Measurements from ENCODE around the gene PROS1.

Gene PROS1

DNA sequence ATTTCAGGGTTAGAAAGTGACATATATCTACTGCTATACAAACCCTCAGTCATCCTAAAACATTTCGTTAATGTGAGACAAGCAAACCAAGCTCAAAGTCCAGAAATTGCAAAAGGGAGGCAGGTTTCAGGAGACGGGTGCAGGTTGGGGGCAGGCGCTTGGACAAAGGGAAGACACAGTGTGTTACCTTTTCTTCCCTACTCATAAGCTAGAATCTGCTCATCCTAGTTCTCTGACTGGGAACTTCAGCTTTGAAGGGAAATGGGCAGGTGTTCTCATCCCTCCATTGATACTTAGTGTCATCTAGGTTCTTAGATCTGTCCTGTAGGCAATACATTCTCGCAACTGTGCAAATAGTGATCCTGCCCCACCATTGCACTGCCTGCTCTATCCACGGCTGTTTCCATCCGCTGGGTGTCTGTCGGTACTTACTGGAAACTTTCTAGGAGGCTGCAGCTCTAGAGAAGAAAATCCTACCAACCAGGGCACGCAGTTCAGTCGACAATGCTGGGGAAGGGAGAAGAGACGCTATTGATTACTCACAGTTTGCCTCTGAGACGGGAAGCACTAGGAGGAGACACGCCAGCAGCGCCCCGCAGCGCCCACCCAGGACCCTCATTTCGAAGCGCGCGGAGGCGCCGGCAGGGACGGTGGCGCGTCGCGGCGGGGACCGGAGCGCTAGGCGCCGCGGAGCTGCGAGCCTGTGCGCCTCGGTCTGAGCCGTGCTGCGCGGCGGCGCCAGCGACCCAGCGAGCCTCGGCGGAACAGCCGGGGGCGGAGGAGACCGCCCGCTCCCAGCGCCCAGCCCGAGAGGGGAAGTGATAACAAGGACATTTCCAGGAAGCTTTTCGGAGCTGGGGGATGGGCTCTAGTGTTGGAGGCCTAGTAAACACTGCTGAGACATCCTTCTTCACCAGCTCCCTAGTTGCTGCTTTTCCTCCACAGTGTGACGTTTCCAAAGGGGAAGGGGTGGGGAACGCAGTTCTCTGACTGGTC is at the start of gene PROS1:
PROS1 (minus strand) TSS at position 766 of the 996 bp plus-strand sequence; CDS start at position 619, 147 bp downstream.
- DNase-seq: peak; percentile 65

DNA sequence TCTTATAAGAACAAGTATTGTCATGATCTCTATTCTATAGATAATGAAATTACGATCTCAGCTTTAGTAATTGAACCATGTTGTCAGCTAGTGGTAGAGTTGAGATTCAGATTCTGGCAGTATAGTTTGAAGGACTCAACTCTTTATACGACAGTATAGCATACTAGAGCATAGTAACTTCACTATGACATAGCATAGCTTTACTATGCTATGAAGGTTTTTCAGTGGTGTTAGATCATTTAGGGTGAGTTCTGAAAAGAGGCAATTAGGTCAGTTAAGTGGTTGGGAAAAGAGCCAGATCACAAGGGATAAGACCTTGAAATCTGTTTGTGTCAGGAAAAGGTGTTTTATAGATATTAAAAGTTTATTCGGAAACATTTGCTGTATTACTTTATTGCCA is 46.6 kb upstream of the PROS1 start:
- DNase-seq: no peak

DNA sequence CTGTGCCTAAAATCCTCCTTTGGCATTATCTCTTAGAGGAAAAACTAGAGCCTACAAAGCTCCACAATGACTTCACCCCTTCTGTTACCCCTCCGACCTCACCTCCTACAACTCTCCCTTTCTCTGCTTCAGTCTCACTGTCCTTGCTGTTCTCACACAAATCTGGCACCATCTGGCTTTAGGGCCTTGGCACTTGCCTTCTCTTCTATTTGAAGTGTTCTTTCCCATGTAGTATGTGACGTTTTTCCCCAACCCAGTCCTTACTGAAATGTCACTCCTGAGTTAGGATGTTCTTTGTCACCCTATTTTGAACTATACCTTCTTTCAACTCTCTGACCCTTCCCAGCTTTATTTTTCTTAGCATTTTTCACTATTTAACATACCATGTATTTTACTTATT is 46.0 kb upstream of the PROS1 start:
- DNase-seq: no peak

DNA sequence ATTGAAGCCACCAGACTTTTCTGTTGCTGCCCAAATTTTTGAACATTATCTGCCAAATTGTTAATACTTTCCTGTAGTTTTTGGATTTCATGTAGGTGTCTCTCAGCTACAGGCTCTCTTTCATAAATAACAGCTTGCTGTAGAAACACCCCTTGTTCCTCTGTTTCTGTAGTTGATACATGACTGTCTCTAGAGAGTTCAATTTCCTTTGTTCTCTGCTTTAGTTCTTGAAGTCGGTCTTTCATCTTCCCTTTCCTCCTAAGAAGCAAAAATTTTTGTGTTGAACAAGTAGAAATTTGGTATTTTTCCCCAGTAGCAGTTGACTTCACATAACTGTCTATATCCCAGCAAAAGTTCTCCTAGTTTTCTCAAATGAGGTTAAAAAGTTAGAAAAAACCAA is 41.3 kb upstream of the PROS1 start:
- no peak for DNase-seq

DNA sequence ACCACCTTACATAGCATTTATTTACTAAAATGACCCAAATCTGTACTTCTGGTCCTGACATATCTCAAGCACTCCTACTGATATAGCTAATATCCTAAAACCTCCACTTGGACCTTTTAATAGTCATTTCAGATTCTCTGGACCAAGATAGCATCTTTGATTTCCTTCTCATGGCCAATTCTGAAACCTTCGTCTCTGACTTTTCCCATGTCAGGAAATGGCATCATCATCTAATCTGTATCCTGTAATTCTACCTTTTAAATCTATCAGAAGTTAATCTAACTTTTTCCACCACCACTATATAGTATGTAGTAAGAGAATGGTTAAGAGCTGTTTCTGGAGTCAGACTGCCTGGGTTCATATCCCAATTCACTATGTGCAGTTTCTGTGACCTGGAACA is 38.5 kb upstream of the PROS1 start:
- DNase-seq: no peak

DNA sequence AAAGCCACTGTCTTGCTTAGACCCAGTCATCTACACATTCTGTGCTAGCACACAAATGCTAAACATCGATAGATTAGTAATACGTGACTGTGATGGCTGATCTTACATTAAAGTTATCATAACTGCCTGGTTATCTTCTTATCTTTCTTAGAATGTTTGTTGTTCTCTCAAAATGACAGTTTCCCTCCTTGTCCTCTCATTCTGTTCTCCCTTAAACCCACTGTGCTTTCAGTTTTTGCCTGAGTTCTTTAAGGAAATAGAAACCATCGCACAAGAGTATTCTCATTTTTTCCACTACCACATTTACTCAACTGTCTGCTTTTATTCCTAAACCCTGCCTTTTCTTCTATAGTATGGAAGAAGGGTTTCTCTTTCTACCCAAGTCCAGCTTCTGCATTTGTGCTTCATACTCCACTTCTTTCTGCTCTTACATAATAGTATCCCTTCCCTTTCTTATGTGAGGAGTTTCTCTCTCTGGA is 37.6 kb upstream of the PROS1 start:
- DNase-seq: no peak

DNA sequence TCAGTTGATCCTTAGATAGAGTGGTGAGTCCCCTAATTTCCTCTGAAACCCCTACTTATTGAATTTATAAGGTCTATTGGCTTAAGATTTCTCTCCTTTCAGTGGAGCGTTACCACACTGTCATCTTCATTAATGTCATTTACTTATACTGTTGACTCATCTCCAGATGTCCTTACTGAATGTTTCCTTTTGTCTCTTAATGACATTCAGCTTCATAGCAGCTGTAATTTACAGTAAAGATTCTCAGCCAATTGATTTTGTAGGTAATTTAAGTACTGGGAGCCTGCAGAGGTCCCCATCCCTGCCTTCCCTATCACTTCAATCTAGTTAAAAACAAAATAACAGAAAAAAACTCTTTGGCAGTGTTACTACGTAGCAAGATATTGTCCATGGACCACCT is 35.9 kb upstream of the PROS1 start:
- peak; percentile 65 for DNase-seq

DNA sequence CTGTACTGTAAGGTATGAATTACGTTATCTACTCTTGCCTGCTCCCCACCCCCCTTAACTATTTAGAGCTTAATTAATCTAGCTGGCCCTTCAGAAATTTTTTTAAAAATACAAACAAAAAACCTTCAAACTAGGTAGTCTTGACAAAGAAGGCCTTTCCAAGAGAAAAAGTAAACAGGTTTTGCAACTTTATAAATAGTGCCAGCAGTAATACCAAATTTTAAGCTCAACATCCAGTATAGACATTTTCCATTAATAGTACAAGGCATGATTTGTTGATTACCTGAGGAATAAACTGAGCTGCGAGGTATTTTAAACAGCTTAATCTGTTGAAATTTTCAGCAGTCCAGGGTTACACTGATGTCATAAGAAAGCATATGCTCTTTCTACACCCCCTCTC is 34.6 kb upstream of the PROS1 start:
- DNase-seq: no peak

DNA sequence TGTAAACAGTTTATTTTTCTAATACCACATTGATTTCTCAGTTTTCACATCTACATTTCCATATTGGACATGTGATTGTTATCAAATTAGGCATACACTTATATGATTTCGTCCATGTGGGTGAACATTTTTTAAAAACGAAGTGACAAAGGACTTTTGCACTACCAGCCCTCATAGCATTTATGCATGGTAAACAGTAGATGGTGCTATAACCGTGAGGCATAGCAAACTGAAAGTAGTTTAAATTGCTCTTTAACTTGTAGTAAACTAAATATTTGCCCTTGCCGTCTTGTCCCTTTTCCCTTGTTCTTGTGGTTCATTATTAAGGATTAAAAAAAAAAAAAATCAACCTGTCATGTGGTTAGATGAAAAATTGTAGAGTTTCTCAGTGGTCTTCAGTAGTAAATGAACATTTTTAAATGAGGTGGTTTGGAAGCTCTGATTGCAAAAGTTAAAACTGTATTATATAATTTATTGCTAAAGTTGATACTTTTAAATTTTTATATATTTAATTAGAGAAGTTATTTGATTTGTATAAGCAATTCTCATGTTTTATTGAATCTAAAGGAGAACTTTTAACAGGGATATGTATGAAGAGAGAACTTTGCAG is 30.7 kb upstream of the PROS1 start:
- peak; percentile 59 for DNase-seq

DNA sequence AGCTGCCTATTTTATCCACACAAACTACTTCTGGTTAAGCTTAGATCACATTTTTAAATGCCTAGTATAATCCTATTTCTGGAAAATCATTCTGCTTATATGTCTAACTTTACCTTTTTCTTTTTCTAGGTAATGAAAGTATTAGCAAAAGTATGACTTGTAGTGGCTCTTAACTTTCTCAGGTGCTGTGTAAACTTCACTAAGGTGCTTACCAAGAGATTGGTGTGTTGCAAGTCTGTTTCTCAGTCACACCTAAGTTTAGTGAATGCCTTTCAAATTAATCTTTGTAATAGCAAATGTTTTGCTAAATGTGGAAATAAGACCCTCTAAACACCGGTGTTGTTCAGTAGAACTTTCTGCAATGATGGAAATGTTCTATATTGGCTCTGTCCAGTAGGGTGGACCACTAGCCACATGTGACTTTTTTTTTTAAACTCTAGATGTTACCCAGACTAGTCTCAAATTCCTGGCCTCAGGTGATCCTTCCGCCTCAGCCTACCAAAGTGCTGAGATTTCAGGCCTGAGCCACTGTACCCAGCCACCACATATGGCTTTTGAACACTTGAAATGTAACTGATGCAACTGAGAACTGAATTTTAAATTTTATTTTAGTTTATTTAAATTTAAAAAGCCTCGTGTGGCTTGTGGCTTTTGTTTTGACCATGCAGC is 28.3 kb upstream of the PROS1 start:
- DNase-seq: no peak

DNA sequence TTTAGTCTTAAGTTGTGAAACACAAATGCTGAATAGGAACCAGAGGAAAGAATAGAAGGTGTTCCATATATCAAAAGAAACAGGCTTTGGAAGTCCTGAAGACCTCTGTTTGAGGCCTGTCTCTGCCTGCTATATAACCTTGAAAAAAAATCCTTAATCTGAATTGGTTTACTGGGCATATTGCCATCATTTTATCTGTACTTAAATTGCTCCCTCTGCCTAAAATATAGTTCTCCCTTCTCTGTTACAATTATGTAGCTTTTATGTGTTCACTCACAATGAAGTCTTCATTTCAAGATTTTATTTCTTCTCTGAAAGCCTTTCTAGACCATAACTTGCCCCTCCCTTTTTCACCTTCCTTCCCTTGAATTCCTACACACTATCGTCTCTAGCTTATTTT is 27.5 kb upstream of the PROS1 start:
- DNase-seq: no peak

DNA sequence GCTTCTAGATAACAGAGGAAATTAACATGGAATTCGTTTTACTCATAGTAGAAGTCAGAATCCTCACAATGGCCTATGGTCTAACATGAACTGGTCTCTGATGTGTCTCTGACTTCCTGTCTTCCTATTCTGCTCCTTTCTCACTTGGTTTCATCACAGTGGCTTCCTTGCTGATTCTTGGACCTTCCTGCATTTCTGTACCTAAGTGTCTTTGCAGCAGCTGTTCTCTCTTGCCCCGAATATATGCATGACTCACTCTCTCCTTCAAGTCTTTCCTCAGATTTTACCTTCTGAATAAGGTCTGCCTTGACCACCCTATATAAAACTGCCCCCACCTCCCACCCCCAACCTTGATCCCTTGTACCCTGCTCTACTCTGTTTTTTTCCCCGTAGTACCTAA is 20.4 kb upstream of the PROS1 start:
- DNase-seq: no peak

DNA sequence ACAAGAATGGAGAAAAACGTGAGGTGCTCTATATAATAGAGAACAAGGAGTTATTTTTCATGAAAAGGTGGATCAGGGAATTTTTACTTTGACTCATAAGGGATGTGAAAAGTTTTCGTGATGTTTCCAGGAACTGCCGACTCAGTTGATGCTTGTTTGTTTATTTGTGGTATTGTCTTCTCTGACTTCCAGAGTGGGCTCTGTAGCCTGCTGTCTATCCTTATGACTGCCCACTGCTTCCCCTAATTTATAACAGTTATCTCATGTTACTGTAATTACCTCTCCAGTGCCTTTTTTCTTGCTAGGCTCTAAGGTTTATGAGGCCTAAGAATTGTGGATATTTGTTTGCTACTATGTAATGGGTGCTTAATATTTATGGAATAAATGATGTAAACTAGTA is 18.5 kb upstream of the PROS1 start:
- DNase-seq: peak; percentile 5

DNA sequence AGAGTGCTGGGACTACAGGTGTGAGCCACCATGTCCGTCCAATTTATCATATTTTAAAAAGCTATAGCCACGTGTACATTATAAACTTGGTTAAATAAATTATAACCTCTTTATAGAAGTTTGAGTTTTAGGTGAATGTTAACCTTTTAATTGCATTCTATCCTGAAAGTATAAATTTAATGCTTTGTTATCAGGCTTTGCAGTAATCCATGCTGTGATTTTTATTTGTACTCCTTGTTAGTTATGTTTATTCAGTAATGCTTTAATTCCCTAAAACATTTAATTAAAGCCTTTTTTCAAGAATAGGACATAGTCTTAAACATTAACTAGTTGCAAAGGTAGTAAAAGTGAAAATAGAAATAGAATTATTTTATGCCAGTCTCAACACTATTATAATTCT is 17.9 kb upstream of the PROS1 start:
- DNase-seq: peak; percentile 7

DNA sequence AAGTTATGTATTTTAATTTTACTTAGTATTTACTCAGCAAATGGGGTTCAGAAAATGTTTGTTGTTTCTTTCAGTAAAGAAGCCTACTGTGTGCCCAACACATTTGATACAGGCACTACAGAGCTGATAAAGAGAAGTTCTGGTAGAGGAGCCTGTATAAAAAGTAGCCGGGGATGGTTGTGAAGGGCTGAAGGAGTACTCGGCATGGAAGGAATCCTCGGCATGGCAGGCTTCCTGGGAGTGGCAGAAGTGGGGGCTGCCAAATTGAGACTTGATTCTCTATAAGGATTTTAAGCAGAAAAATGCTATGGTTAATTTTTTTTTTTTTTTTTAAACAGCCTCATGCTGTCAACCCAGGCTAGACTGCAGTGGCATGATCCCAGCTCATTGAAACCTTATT is 15.5 kb upstream of the PROS1 start:
- DNase-seq: no peak

DNA sequence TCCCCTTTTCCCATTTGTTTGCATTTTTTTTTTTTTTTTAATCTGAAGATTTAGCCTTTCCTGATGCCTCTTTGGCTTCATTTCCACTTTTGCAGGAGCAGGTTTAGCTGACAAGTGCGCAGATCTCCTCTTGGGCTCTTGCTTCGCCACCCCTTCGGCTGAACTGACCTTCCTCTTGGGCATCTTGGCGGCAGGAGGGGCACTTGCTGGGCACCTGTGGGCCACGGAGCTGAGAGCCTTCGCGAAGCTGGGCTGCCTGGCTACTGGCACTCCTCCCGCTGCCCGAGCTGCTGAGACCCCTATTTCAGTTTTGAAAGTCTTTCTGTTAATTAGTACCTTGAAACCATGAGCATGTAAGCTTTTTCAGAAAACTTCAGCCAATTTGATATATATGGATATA is 15.1 kb upstream of the PROS1 start:
- DNase-seq: no peak

DNA sequence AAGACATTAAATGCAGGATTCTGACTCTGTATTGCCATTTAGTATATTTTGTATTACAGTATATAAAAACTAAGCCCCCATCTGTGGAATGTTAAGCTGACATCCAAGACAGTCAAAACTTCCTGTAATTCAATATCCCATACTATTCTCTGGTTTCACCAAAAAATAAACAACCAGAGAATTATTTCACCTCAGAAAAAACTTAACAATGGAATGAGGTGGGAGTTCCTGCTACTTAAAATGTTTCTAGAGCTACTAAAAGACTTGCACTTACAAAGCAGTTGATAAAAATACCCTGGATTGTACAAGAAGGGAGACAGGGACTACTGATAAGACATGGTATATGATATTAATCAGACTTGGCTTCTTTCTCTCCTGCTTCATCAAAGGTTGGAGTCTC is 14.6 kb upstream of the PROS1 start:
- DNase-seq: no peak

DNA sequence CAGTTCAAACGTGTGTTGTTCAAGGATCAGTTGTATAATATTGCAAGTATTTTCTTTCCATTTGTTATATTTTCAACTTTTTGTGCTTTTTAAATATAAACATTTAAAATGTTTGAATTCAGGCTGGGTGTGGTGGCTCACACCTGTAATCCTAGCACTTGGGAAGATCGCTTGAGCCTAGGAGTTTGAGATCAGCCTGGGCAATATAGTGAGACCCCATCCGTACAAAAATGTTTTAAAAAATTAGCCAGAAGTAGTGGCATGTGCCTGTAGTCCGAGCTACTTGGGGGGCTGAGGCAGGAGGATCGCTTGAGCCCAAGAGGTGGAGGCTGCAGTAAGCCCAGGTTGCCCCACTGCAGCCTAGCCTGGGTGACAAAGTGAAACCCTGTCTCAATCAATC is 10.9 kb upstream of the PROS1 start:
- no peak for DNase-seq

DNA sequence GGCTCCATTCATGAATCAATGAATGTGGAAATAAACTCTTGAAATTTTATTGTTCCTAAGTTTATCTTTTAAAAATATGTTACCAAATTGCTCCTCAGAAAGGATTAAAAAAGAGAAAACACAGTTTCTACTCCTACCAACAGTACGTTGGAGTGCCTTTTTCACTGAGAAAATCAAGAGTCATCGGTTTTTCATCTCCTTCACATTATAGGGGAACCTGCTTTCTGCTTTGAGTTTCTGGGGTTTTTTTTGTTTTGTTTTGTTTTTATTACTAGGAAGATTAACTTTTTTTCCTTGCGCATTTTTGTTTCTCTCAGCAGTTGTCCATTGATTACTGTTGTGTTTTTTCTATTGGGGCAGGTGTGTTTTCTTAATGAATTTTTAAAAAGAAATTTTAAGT is 9.7 kb upstream of the PROS1 start:
- no peak for DNase-seq

DNA sequence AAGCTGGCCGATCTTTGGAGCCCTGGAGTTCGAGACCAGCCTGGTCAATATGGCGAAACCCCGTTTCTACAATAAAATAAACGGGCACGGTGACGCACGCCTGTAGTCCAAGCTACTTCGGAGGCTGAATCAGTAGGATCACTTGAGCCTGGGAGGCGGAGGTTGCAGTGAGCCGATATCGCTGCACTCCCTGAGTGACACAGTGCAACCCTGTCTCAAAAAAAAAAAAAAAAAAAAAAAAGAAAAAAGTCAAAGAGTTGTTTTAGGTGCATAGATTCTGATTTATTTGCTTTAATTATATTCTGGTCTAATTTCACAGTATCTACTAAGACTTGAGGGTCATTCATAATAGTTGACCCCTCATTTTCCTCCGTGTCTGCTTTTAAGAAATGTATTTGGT is 8.0 kb upstream of the PROS1 start:
- DNase-seq: no peak

DNA sequence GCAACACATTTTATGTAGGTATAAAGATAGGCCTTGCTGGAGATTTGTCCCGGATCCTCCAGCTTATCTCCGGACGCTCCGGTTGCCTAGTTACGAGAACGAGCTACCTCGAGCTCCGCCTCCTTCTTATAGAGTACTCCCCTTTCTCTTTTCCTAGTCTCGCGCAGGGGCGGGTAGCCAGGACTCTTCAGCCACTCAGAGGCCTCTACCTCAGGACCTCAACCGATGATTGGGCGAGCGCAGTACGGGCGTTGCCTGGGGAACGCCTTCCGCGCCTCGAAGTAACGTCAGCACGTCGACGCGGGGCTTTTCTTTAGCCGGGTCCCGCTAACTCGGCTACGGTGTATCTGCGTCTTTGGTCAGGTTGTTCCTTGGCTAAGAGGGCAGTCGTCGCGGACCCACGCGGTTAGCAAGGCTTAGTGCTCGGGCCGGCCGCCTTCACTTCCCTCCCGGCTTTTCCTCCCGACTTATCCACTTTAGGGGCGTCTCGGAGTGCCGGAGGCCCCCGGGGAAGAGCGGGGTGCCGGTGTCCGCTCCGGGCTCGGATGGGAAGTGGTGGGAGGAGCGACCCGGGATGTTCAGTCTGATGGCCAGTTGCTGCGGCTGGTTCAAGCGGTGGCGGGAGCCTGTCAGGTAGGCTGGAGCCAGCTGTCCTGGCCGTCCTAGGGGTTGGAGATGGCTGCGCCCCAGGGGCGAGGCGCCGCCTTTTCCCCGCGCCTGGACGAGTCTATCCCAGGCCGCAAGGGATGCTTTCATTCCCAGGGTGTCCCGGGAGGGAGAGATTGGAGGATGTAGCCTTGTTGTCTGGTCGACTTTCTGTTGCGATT is 6.4 kb upstream of the PROS1 start, which contains the start of gene ARL13B:
ARL13B (plus strand) TSS at position 306 of the 827 bp plus-strand sequence; CDS start at position 575, 269 bp downstream.
- DNase-seq: peak; percentile 97

DNA sequence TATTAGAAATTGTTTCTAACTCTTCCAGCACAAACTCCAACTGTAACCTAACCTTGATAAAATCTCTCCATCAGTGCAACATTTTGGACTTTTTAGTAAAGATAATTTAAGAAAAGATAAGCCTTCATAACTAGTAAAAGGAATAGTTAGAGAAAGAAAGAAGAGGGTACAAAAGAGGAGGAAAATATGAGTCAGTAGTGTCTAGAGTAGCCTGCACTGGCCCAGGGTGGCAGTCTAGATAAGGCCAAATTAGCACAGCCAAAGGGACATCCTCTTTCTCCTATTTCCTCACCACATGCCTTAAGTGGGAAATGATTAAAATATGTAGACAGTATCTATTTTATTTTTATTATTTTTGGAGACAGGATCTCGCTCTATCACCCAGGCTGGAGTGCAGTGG is 3.7 kb downstream of the PROS1 start:
- DNase-seq: no peak

DNA sequence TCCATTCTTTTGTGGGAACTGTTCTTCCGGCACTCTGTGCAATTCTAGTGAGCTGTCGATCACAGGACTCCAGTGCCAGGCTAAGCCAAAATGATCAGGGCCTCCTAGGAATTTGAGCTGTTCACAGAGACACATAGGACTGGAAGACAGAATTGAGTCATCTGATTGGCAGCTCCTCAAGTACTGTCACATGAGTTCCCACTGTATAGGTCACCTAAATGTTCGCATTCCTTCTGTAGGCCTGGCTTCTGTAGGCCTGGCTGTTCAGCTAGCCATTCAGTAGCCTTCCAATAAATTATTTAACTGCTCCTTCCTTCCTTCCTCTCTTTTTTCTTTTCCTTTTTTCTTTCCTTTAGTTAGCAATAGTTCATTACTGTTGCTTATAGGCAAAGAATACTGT is 4.3 kb downstream of the PROS1 start:
- DNase-seq: no peak
